GM21526 (cell line): ENCODE data around the gene GALM.
"Not testable (repeated sequence)": the region's sequence is repeated elsewhere in the genome, so short reads cannot be mapped to it uniquely, and the experiment has no call there.

ENCODE experiments used
- ATAC-seq: cut with Tn5 transposase; IDR thresholded peaks from one replicate; pipeline ENCODE4 v1.9.1; 2021; ENCODE audit warnings: moderate library complexity; ENCODE audit not compliant: unreplicated experiment, low FRiP score

The GALM gene

DNA sequence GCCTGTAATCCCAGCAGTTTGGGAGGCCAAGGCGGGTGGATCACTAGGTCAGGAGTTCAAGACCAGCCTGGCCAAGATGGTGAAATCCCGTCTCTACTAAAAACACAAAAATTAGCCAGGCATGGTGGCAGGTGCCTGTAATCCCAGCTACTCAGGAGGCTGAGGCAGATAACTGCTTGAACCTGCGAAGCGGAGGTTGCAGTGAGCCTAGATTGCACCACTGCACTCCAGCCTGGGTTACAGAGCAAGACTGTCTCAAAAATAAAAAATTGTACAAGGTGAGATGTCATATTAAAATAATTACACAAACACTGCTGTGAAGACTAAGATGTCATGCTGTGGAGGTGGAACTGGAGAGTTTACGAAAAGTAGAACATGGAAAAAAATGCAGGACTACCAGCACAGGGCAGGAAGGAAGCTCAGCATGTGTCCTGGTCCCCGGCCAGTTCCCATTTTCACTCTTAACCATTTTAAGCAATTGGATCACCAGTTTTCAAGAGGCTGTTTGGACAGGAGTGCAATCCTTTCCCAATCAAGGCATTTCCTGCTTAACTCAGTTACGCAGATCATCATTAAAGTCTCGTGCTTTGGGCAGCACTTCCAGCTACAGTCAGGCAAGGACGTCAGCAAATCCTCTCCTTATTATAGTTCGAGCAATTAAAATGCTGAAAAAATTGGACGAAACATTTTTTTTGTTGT is 71.2 kb downstream of the GALM start:
- ATAC-seq: not testable (repeated sequence)

DNA sequence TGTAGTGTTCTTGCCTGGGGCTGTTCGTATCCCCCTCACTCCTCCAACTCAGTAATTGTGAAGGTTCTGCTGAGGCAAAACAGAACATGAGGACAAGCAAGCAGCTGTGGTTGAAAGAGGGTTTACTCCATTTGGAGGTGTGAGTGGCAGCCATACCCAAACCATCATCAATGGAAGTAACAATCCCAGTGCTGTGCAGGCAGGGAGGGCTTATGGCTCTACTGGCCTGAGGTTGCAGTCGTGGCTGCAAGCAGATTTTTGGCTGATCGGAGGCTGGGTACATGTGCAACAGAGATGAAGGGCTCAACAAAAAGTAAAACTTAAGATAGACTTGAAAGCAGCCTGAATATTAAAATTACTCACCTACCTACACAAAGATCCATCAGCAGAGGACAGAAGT is 72.0 kb downstream of the GALM start:
- no peak for ATAC-seq

DNA sequence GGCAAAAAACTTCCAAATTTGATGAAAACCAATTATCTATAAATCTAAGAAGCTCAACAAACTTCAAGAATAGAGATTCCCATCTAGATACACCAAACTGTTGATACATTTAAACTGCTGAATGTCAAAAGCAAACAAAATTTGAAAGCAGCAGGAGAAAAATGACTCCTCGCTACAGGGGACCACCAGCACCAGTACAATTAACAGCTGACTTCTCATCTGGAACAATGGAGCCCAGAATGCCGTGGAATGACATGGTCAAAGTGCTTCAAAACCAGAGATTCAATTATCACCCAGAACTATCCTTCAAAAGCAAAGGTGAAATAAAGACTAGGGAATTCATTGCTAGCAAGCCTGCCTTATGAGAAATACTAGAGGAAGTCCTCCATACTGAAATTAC is 73.6 kb downstream of the GALM start:
- no peak for ATAC-seq

DNA sequence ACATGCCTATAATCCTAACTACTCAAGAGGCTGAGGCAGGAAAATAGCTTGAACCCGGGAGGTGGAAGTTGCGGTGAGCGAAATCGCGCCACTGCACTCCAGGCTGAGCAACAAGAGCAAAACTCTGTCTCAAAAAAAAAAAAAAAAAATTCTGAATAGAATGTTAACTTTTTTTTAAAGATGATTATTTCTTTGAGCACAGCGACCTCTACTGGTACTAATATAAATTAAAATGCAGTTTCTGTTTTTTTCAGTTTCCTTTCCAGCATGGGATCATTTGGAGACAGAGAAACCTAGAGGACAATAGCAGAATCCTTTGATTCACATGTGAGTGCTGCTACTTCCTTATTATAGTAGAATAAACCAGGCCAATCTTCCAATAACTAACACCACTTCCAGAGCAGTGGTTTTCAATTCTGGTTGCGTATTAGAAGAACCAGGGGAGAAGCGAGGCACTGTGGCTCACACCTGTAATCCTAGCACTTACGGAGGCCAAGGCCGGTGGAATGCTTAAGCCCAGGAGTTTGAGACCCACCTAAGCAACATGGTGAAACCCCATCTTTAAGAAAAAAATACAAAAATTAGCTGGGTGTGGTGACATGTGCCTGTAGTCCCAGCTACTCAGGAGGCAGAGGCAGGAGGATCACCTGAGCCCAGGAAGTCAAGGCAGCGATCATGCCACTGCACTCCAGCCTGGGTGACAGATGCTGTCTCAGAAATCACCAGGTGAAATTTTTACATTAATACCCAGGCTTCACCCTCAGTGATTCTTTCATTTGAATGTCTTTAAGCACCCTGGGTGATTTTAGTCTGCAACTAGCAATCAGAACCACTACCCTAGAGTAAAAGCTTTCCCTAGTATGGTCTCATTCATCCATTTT is 75.2 kb downstream of the GALM start:
- no peak for ATAC-seq

- ATAC-seq: no peak
These were observed 77.1 kb downstream of the GALM start for GRCh38 chr2:38742797-38743559.

- no peak for ATAC-seq
These were observed 77.9 kb downstream of the GALM start for GRCh38 chr2:38743672-38744398.

GRCh38 chr2:38744399-38744780 is 78.5 kb downstream of the GALM start:
- no peak for ATAC-seq

GRCh38 chr2:38745267-38745666 is 79.4 kb downstream of the GALM start:
- ATAC-seq: no peak

DNA sequence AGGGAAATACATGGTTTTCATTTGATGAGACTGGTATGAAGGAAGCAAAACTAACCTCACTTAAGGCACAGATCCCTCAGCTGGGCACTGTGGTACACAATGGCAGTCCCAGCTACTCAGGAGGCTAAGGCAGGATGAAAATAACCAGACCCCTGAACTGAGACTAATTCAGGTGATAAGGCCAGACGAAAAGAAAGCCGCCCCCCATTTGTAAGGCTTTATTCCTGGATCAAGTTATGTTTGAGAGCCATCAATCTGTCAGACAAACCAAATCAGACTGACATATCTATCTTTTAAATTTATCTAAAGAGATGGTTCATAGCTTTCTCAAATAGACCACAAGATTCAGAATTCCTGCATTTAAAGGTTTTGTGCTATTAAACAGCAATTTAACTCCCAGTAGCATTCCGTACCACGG is 81.1 kb downstream of the GALM start:
- no peak for ATAC-seq

GRCh38 chr2:38747819-38748218 is 81.9 kb downstream of the GALM start:
- ATAC-seq: no peak

GRCh38 chr2:38748391-38748790 is 82.5 kb downstream of the GALM start:
- no peak for ATAC-seq

- ATAC-seq: no peak
These were observed 83.3 kb downstream of the GALM start for GRCh38 chr2:38748943-38749804.

GRCh38 chr2:38750011-38750890 is 84.3 kb downstream of the GALM start:
- ATAC-seq: peak; percentile 35

DNA sequence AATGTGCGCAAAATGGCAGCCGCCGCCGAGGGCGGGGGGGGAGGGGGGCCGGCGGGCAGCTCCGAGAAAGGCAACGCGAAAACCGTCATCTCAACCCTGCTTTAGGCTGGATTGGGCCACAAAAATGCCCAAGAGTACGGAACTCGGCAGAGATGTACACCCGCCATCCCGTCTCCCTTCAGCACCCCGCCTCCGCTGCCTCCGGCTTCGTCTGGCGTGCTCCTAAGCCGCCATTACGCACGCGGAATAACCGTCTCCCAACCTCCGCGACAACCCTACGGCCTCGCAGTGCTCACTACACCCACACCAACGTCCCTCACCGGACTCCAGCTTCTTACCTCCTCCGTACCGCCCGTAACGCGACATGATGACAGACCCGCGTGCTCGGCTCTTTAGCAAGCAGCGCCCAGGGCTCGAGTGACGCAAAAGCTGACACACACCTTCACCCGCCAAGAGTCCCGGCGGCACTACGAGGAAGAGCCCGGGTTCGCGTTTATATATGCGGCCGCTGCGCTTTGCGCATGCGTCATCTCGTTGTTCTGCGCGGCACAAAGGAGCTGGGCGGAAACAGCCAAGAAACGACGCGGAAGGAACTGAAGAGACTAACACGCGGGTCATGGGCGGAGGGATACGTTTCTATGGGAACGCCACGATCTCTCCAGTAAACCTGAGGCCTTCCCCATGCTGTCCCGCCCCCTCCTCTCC is 85.1 kb downstream of the GALM start, which contains the start of gene SRSF7:
Gene SRSF7 (minus strand): TSS at position 471 of the 705 bp plus-strand sequence. CDS start 105 bp downstream, at position 366.
- peak; percentile 78 for ATAC-seq

DNA sequence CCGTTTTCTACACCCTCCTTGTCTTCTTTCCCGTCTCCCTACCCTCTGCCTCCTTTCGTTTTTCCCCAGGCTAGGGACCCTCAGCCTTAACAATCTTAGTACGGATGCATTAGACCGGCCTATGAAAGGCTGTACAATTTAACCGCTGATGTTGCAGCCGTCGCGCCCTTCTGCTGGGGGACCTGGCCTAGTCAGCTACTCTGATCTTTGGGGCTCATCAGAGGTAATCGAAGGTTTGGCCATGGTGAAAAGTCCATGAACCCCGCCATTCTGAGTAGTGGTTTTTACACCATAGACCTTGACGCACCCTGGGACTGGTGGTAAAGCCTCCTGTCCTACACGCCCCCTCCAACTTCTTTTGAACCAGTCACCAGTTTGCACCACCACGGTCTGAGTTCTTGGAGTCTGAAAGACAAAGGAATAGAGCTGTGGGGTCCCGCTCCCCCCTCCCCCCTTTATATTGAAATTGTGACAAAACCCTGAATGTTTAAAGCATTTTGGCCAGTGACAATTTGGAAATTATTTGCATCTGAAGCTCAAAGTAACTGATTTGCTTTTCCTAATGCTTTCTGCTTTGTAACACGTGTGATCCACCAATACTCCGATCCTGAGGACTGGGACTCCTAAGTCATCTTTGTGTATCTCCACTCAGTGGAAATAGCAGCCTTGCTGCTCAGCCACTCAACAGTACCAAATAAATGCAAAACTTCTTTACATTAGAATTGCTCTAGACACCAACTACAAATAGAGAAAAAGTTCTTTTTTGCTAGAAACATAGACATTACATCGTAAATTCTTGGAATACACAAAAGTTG is 85.9 kb downstream of the GALM start:
- peak; percentile 35 for ATAC-seq

GRCh38 chr2:38754049-38754448 is 88.1 kb downstream of the GALM start:
- ATAC-seq: no peak

GRCh38 chr2:38754506-38754905 is 88.6 kb downstream of the GALM start:
- no peak for ATAC-seq
